Left kidney (tissue), 2 donors: ENCODE results near the gene DOCK9. TPM values are rescaled to one million over a fixed set of nuclear protein-coding genes. Genes with fewer than 3 reads are reported as not detected.
A peak's percentile ranks its signal among the peaks of the same experiment; 100 is the strongest.

Experiments
- DNase-seq: peaks from one replicate; pipeline ENCODE4 v3.0.0-alpha.2; 2013
- polyA plus RNA-seq: library from polyadenylated mRNA; unstranded; fragments of 120-200 nt; gene quantifications from one replicate; pipeline ENCODE4 v1.2.1, GENCODE V29; 2013; ENCODE audit not compliant: insufficient read length

Gene DOCK9
- polyA plus RNA-seq, 1 donor = 66.5 TPM

DNA sequence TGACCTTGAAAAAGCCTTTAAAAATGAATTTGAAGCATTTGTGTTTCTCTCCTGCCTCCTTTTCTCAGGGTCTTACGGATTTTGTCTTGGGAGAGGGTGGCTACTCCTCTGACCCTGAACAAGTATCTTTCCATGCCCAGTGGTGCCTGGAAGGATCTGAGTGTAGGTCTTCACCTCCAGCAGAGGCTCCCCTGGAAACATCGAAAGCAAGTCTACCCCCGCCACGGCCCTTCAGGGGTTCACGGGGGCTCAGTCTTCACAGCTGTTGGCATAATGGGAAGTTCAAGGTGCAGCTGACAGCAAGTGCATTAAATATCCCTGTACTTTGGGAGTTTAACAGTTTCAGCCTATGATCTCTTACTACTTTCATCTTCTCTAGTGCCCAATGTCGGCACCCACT is 182.6 kb downstream of the DOCK9 start:
- DNase-seq = no peak

DNA sequence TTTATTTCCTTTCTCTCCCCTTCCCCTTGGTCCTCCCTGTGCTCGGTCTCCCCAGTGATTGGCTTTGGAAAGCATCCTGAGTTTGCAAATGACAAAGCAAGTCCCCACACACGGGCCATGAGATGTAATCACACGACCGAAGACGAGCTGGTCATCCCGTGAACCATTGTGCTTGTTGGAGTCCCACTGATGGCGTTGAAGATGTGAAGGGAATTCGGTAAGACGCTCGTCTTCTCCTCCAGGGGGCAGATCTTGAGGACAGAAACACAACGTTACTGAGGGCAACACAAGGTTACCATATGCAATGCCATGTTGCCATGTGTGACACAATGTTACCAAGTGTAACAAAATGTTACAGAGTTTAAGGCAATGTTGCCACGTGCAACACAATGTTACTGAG is 183.4 kb downstream of the DOCK9 start:
- no peak for DNase-seq

GRCh38 chr13:98792785-98793495 is 184.9 kb downstream of the DOCK9 start:
- DNase-seq = no peak

DNA sequence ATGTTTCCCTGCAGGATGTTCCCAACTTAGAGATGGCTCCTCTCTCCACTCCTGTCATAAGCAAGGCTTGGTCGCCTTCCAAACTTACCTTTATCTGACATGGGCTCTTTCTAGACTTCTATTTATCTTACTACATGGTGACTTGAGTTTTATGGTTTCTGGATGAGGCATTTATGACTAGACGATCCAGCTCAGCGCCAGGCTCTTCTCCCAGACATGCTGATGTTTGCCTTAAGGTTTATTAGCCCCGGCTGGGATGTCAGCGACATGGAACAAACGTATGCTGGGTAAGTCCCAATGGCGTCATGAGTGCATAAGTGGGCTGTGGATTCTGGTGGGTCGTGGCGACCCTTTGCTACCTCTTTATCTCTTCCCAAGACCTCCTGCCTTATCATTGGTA is 185.5 kb downstream of the DOCK9 start:
- DNase-seq = no peak

GRCh38 chr13:98791611-98792010 is 186.3 kb downstream of the DOCK9 start:
- DNase-seq = no peak

DNA sequence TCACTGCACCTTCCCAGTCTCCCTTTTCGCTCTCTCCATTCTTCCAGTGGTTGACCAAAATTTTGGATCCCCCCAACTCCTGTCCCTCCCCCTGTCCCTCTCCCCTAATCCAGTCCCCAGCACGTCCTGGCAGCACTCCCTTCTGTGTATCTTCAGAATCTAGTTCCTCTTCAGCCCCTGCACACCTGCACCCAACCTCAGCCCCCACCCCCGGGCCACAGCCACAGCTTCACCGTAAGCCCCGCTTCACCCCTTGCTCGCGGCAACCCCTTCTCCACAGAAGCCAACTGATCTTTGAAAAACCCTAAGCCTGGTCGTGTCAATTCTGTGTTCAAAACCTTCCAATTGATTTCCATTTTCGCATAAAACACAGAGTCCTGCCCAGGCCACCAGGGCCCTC is 189.9 kb downstream of the DOCK9 start:
- DNase-seq = no peak

DNA sequence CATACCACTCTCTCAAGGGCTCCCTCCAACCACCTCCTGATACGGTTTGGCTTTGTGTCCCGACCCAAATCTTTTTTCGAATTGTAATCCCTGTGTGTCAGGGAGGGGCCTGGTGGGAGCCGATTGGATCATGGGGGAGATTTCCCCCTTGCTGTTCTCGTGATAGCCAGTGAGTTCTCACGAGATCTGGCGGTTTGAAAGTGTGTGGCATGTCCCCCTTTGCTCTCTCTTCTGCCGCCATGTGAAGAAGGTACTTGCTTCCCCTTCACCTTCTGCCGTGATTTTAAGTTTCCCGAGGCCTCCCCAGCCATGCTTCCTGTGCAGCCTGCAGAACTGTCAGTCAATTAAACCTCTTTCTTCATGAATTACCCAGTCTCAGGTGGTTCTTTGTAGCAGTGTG is 190.7 kb downstream of the DOCK9 start:
- no peak for DNase-seq

DNA sequence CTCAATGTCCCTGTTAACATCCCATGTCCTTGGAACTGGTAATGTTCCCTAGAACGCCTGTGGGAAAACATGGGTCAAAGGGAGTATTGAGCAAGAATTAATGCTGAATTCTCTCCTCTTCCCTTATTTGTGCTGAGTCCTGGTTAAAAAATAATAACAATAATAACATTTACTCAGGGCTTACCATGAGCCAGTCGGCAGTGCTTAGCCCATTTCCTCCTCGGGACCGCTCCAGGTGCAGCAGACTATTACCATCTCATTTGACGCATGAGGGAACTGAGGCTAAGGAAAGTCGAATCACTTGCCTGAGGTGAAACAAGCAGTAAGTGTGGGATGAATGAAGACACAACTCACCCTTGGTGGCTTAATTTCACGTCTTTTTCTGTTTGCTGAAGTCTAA is 191.8 kb downstream of the DOCK9 start:
- DNase-seq = peak; percentile 13

DNA sequence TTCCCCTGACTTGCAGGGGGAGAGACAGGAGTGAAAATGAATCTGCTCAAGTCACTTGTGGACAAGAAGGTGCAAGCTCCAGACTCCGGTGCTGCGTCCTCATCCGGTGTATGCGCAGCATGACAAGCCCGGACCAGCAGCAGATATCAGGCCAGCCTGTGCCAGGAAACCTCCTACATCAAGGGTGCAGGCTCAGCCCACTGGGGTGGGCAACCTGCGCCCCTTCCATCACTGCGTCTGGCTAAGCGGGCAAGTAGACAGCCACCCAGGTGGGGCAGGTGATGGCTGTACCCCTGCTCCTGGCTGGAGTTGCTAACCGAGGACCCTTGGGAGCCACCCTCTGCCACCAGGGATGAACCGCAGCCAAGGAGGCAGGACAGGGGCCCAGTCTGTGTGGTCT is 192.5 kb downstream of the DOCK9 start:
- no peak for DNase-seq

GRCh38 chr13:98784666-98785065 is 193.2 kb downstream of the DOCK9 start:
- no peak for DNase-seq

GRCh38 chr13:98783856-98784478 is 193.9 kb downstream of the DOCK9 start:
- no peak for DNase-seq

DNA sequence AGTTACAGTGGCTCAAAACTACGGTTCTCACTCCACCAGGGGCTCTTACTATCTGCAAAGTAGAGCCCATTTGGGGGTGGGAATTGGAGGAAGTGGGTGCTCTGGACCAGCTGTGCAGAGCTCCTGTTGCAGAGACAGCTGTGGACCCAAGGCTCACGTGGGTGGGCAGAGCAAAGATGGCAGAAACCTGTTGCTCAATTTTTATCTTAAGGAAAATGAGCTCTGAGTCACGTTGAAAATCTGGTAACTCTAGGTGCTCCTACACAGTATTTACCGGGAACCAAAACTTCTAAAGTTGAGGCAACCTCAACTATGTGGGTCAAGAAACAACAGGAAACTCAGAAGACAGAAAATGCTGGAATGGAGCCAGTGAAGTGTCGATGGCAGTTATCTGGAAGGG is 195.2 kb downstream of the DOCK9 start:
- no peak for DNase-seq

DNA sequence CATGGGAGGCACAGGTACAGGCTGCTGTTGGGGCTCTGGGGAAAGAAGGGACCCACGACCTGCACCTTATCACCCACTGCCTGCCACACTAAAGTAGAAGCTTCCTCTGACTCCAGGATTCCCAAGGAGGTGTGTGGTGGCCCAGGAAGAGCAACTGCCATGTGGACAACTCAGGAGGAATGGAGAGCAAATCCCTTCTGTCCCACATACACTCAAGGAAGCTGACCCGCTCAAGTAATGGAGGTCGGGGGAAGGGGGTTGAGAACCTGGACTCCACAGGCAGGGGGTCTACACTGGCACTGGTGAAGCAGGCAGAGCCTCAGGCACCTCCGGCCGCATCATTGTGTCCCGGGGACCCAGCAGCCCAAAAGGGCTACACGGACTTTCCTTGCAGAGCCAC is 196.0 kb downstream of the DOCK9 start:
- DNase-seq = no peak

- DNase-seq = no peak
Measured at GRCh38 chr13:98781470-98781869, 196.4 kb downstream of the DOCK9 start.

GRCh38 chr13:98781045-98781444 is 196.8 kb downstream of the DOCK9 start:
- no peak for DNase-seq

- DNase-seq = no peak
Measured at GRCh38 chr13:98780451-98780850, 197.4 kb downstream of the DOCK9 start.

DNA sequence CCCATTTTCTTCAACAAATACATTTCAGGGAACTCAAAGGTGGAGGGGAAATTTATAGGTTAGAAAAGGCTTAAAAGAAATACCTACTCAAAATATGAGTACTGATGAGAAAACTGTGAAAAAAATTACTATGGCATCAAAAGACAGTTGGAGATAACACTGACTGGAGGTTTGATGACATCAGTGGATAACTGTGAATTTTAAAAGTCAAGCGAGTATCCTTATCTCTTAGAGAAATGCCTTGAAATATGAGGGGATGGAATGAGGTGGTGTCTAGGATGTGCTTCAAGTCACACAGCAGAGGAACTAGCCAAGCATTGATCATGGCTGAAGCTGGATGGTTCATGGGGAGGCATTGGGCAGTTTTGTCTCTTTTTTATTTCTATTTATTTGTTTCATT is 198.2 kb downstream of the DOCK9 start:
- no peak for DNase-seq

DNA sequence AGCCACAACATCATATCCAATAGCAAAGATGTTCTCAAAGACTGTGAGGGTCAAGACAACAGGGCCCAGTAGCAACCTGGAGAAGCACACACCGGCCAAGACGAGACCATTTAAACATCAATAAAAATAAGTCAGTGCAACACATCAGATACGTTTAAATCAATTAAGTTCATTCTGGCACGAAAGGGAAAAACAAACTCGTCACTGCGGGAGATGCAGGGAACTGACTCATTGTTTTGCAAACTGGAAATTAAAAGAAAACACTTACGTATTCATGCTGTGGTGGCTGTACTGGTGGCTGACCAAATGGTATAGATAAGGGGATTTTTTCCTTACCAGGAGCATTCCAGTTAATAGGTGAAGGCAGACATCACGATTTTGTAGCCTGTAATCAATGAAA is 199.1 kb downstream of the DOCK9 start:
- no peak for DNase-seq

- DNase-seq = no peak
Measured at GRCh38 chr13:98776644-98777043, 201.2 kb downstream of the DOCK9 start.

DNA sequence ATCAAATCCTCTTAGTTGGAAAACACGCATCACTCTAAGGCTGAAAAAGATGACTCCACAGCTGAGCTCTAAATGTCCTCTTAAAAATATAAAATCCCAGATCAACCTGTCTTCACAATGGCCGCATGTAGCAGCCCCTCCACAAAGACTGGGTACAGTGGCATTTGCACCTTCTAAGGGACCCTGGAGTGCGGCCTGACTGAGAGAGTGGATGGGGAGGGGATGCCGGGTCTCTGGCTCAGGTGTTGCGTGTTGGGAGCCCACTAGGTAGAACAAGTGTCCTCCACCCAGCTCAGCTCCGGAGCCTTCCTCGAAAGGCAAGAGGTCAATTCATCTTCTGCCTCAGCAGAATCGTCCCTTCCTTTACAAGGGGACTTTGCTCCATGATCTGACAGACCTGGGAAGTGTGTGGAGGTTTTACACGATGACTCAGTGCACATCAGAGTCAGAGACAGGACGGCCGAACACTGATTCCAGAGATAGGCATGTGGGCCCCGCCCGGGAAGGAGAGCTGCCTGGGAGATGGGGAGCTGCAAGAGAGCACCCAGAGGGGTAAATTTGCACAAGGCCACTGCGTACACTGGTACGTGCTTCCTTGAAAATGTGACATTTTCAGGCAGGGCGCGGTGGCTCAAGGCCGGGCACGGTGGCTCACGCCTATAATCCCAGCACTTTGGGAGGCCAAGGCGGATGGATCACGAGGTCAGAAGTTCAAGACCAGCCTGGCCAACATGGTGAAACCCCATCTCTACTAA is 201.8 kb downstream of the DOCK9 start:
- DNase-seq = no peak

DNA sequence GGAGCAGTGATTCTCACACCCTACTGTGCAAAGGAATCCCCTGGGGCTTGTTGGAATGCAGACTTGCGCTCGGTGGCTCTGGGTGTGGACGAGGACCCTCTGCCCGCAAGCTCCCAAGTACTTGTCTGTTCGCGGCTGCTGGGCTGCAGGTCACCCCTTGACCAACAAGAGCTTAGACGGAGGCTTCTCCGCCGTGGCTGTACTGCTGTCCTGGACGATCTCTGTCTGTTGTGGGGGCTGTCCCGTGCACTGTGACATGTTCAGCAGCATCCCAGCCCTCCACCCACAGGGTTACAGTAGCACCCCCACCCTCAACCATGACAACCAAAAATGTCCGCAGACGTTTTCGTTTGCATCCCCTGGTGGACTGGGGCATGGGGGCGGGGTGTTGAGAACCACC is 202.5 kb downstream of the DOCK9 start:
- no peak for DNase-seq

GRCh38 chr13:98774776-98775175 is 203.1 kb downstream of the DOCK9 start:
- DNase-seq = no peak

GRCh38 chr13:98773921-98774320 is 203.9 kb downstream of the DOCK9 start:
- no peak for DNase-seq
